Activated CD8-positive, alpha-beta memory T cell treated with anti-CD3 and anti-CD28 coated beads, Interleukin-2, amount 50 U/mL, for 4 hours (primary cell): Measurements from ENCODE around the gene RETREG1.
"Not testable (repeated sequence)": the region's sequence is repeated elsewhere in the genome, so short reads cannot be mapped to it uniquely, and the experiment has no call there.

Experiments
- DNase-seq: peaks from one replicate; pipeline ENCODE4 v3.0.0-alpha.2; 2020

The RETREG1 gene

GRCh38 chr5:16615741-16616535 is 859 bp downstream of the RETREG1 start:
- DNase-seq, result no peak

- DNase-seq, result no peak
These were observed 4.8 kb downstream of the RETREG1 start for GRCh38 chr5:16612007-16612406.

DNA sequence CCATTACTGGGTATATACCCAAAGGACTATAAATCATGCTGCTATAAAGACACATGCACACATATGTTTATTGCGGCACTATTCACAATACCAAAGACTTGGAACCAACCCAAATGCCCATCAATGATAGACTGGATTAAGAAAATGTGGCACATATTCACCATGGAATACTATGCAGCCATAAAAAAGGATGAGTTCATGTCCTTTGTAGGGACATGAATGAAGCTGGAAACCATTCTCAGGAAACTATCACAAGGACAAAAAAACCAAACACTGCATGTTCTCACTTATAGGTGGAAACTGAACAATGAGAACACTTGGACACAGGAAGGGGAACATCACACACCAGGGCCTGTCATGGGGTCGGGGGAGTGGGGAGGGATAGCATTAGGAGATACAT is 5.9 kb downstream of the RETREG1 start:
- DNase-seq, result not testable (repeated sequence)

- no peak for DNase-seq
These were observed 7.4 kb downstream of the RETREG1 start for GRCh38 chr5:16609412-16609811.

DNA sequence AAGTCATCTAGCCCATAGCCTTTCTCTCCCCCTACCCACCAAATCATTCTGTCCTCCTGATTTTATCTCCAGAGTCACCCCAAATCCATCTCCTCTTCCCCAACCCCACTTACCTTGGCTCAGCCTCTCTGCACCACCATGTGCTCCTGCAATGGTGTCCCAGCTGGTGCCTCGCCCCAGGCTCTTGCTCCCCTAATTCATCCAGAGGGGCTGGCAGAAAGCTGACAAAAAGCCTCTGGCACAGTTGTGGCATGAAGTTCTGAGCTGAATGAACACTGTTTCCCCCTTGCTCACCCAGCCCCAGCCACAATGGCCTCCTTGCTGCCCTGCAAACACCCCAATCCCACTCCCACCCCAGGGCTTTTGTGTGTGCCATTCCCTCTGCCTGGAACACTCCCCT is 10.2 kb downstream of the RETREG1 start:
- no peak for DNase-seq

- DNase-seq, result no peak
These were observed 13.1 kb downstream of the RETREG1 start for GRCh38 chr5:16603701-16604100.

- DNase-seq, result no peak
These were observed 13.5 kb downstream of the RETREG1 start for GRCh38 chr5:16603295-16603694.

GRCh38 chr5:16602182-16602581 is 14.6 kb downstream of the RETREG1 start:
- no peak for DNase-seq

GRCh38 chr5:16600946-16601345 is 15.9 kb downstream of the RETREG1 start:
- DNase-seq, result no peak

DNA sequence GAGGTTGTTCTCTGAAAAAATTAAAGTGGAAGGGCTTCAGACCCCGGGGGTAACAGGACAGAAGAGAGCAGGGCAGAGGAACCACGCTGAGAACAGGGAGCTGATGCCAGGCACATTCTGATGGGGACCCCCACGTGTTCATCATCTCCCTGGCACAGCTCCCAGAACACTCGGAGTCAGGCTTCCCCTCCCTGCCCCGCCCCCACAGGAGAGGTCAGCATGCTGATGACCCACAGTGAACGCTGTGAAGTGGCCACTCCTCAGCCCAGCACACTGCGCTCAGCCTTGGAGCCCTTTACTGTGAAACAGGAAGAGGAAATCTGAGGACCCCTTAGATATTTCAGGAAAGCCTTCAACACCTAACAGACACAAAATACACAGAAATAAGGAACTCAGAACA is 16.4 kb downstream of the RETREG1 start:
- DNase-seq, result no peak

- no peak for DNase-seq
These were observed 18.7 kb downstream of the RETREG1 start for GRCh38 chr5:16597946-16598694.

DNA sequence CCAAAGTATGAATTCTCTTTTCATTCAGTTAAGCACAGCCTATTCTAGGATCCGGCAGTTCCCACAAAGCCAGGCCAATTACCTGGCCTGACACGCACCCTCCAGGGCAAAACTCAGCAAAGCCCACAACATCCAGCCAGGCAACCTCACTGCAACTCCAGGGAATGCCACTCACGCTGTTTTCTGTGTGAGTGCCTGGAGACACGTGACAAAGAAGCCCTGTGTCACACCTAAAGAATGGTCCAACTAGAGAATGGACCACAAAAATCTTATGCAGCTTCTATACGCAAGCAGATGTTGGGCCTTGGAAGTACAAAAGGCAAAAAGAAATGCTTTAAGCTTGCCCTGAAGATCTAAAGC is 20.2 kb downstream of the RETREG1 start:
- DNase-seq, result no peak

- DNase-seq, result no peak
These were observed 20.8 kb downstream of the RETREG1 start for GRCh38 chr5:16595881-16596580.

DNA sequence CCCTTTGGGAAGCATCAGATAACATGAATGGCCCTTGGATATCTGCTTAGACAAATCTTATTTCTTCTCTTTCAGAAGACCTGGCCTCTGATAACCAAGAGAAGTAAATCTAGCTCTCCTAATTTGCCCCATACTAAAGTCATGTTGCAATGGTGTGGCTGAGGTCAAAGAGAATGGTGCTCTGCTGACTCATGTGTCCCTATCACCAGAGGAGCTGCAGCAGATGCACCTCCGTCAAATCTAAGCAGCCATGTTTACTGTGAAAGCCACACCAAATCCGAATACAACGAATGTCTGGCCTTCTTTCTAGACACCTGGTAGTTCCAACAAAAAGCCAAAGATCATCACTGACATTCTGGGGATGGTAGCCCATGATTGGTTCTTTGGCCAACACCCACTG is 23.2 kb downstream of the RETREG1 start:
- no peak for DNase-seq

- DNase-seq, result no peak
These were observed 23.8 kb downstream of the RETREG1 start for GRCh38 chr5:16593013-16593412.

GRCh38 chr5:16592255-16592654 is 24.5 kb downstream of the RETREG1 start:
- no peak for DNase-seq

- DNase-seq, result no peak
These were observed 26.1 kb downstream of the RETREG1 start for GRCh38 chr5:16590685-16591084.

DNA sequence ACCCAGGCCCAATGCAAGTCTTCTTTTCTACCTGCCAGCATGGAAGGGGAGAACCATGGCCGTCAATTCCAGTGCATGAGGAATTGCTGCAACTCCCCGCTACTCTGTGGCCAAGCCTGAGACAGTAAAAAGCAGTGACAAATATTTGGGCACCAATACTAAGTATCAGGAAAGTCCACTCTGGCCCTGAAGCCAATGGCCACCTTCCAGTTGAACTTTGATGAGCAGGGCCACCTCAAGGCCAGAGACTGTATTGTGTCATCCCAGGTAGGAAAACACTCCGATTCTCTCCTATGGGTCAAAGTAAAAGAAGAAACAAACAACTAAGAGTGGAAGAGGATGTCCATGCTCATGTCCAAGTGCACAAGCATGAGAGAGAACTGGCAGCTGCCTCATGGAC is 27.1 kb downstream of the RETREG1 start:
- no peak for DNase-seq

DNA sequence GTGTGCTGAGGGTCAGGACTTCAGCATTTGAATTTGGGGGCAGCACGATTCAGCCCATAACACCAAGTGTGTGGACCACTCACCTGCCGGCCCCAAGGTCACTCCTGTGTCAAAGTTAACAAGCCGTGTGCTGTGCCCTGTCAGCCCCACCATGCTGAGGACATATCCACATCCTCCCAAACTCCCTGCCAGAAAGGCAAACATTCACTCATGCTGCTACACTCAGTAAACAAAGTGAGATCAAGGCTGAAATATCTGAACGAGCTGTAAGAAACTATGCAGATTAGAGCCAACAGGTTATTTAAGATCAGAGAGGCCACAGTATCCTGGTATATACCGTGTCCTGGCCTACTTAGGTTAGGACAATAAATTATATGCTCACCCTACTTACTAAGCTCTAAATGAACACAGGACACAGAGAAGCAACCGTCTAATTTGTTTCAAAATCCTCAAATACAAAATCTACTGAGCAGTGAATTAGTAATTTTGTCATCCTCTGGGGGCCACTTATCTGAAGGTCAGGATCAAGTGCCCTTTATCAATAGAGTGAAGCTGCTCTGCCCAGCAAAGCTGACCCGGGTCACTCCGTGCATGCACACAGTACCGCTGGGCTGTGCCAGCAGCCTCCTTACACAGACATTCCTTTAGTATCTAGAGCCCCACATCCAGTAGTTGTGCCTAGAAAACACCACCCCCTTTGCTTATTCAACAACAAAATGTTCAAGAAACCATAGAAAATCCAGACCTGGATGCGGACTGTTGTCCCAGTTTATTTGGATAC is 28.2 kb downstream of the RETREG1 start:
- no peak for DNase-seq

- no peak for DNase-seq
These were observed 30.2 kb downstream of the RETREG1 start for GRCh38 chr5:16586556-16586955.

- no peak for DNase-seq
These were observed 31.6 kb downstream of the RETREG1 start for GRCh38 chr5:16585041-16585667.

DNA sequence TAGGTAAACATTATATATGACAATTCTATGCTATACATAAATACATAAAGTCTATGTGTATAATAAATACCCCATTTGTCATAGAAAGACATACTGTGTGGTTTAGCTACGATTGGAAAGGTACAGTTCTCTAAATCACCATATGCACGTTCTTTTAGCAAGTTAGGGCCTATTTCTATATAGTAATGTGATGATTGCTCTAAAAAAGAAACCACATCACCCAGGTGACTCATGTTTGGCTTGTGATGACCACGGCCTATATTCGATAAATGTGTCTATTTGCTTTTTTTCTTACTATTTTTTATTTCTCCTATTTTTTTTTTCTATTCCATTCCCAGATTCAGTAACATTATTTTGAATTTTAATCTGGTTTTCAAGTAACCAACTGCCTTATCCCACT is 34.7 kb downstream of the RETREG1 start:
- no peak for DNase-seq

GRCh38 chr5:16580382-16580781 is 36.4 kb downstream of the RETREG1 start:
- DNase-seq, result no peak
